G401 (cell line): Measurements from ENCODE around the gene KCNK17. TPM values are rescaled to one million over a fixed set of nuclear protein-coding genes. Genes with fewer than 3 reads are reported as not detected.

Experiments used
- DNase-seq: peaks from one replicate; pipeline ENCODE4 v3.0.0-alpha.2; 2015; ENCODE audit warnings: low spot score
- in situ Hi-C: cut with HindIII; loops from 2 replicates; pipeline ENCODE4 v1.10.0; 2016; ENCODE audit warnings: low sequenced_read_pairs, mixed read lengths
- total RNA-seq: library from RNA; depleted of rRNA; stranded (reverse); fragments of >200 nt; shearing (Covaris generic); gene quantifications from 2 replicates; pipeline ENCODE4 v1.2.3, GENCODE V29; 2014; rRNA removed

The KCNK17 gene, protein sequence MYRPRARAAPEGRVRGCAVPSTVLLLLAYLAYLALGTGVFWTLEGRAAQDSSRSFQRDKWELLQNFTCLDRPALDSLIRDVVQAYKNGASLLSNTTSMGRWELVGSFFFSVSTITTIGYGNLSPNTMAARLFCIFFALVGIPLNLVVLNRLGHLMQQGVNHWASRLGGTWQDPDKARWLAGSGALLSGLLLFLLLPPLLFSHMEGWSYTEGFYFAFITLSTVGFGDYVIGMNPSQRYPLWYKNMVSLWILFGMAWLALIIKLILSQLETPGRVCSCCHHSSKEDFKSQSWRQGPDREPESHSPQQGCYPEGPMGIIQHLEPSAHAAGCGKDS
- not detected in 2 replicates for total RNA-seq

DNA sequence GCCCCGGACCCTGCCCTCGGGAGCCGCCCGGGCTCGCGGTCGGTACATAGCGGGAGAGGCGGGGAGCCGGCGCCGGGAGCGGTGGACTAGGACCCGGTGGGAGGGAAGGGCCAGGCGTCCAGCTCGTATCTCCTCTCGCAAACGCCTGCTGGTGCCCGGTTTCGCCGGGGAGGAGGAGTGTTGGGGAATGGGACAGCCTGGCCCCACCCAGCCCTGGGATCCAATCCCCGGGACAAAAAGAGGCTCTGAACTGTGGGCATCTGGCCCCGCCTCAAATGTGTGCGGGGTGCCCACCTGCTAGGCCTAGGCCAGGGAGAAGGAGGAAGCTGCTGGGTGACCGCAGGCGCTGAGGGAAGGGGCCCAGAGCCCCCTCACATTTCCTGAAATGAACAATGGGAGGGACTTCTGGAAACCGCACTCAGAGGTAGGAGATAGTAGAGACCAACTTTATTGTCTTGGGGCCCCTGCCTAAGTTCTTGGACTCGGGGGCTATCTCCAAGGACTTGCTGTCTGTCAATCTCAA lies at the start of gene KCNK17:
Gene KCNK17, minus strand, starts transcription at position 147 of the 523 bp plus-strand sequence. Its CDS starts 99 bp downstream, at position 48.
- in situ Hi-C loops, result no loop called here
- no peak for DNase-seq

DNA sequence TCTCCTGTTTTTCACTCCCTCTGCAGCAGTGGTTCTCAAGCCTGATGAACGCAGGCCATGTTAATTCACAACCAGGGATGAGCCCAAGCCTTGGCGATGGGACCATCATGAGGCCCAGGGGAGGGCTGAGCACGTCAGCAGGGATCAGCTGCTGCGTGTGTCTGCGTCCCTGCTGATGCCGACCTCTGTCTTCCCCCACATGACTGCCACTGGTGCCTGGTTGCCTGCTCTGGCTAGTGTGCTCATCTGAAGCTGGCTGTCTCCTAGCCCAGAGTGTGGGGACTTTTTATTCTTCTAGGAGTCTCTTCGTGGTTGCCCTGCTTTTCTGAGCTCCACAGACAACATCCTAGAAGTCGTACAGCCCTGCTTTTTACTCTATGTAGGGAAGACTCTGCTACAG lies 49.1 kb upstream of the KCNK17 start:
- DNase-seq, result no peak
- in situ Hi-C loops, result no loop called here

DNA sequence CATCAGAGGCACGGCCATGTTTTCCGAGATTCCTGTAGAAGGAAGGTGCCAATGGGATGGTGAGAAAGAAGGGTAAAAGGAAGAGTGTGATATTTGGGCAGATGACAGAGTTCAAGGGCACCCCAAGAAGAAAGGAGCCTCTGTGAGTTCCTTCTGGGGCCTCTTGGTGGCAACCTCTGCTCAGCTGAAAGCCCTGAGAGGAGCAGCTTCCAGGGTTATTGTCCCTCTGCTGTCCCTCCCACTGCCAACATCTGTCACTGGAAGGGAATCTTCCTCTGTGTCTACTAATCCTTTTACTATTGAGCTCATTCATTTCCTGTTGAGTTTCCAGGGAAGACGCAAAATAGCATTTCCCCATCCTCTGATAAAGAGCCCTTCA lies 48.3 kb upstream of the KCNK17 start:
- in situ Hi-C loops, result no loop called here
- DNase-seq, result peak; percentile 14

DNA sequence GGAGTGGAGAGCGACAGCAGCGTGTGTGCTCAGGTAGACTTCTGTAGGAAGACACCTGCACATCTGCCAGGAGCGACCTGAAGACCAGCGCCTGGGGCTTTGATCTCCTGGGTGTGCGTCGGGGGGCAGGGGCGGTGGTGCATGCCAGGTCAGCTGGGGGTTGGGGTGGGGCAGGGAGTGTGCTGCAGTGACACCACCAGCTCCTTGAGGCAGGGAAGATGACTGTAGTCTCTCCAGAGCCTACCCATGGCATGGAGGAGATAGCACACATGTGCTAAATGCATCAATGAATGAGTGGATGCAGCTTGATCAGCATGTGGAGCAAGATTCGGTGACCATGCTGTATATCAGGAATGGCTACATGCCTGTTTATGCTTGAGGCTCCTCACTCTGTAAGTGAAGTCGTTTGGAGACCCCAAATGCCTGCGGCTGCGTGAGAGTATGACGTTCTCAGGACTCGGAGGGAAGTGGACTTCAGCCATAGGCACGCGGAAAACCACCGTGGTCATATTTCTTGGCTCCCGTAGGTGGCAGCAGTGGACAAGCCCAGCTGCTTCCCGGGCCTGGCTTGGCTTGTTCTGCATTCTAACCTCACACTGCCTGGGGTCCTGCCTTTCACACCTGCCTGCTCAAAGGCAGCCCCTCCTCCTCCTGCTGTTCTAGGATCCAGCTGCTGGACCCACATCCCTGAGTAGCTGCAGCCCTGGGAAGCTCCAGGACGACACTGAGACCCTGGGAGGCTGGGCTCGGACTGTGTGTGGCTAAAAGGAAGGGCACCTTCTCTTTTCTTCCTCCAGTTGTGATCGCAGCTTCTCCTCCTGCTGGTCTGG lies 47.7 kb upstream of the KCNK17 start:
- DNase-seq, result peak; percentile 64
- in situ Hi-C loops, result no loop called here

DNA sequence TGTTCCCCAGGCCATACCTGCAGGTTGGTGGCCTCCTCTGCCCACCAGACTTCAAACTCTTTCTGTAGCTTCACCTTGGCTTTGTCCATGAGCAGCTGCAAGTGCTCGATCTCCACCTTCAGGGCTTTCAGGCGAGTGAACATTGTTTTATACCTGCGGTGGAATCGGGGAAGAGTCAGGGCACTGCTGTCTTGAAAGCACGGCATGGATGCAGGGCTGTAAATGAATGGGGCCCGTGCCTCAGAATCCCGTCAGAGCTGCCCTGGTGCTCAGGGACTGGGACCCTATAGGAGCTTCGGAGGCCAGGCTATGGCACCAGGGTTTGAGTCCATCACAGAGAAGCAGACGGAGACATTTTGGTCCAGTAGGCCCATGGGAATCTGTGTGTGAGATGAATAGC lies 46.2 kb upstream of the KCNK17 start:
- no peak for DNase-seq
- in situ Hi-C loops, result no loop called here

DNA sequence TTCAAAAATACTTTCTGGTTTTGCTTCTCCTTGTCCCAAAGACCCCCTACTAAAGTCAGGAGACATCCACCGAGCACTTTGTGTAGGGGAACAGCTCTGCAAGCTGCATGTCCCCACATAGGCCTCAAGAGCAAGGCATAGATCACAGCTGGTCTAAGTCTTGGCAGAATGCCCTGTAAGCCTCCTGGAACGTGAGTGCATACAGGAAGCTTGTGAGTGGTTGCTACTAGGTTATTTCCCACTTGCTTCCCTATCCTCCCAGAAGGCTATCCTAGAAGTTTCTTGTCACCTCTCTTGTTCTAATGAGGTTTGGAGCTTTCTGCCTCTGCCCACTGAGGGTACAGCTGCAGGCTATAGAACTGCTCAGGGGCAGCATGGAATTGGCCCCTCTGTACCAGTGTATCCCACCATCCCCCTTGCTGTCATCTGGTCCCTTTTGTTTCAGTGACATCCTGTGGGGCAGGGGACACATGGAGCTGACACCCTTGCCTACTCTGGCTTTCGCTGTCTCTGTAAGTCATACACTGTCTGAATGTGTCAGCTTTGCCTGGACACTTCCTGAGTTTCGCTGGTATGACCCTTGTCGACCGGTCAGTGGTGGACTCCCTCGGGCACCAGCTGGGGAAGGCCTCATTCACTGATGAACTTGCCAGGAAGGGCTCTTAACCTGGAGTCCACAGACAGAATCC lies 43.9 kb upstream of the KCNK17 start:
- no peak for DNase-seq
- in situ Hi-C loops, result no loop called here

DNA sequence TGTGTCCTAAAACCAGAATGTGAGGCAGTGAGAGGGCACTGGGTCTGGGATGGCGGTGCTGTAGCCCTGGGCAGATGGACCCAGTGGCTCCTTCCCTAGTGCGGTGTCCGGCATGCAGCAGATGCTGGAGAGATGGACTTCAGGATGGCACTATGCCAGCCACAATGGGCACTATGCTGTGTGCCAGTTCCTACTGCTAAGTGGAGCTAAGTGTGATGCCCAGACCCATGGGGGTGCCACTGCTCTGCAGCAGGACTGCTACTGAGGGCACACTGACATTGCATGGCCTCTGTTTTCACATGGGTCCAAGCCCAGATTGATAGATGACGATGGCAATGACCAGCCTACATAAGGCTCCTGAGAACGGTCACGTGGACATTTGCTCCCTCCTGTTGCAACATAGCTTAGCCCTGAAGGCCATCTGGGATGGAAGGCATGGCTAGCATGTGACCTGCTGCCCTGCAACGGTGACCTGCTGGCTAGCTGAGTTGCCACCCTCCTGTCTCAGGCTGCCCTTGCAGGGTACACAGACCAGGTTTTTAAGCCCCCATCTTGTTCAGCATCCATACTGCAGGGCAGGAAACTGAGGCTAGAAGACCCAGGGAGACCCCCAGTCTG lies 39.6 kb upstream of the KCNK17 start:
- in situ Hi-C loops, result no loop called here
- DNase-seq, result no peak

DNA sequence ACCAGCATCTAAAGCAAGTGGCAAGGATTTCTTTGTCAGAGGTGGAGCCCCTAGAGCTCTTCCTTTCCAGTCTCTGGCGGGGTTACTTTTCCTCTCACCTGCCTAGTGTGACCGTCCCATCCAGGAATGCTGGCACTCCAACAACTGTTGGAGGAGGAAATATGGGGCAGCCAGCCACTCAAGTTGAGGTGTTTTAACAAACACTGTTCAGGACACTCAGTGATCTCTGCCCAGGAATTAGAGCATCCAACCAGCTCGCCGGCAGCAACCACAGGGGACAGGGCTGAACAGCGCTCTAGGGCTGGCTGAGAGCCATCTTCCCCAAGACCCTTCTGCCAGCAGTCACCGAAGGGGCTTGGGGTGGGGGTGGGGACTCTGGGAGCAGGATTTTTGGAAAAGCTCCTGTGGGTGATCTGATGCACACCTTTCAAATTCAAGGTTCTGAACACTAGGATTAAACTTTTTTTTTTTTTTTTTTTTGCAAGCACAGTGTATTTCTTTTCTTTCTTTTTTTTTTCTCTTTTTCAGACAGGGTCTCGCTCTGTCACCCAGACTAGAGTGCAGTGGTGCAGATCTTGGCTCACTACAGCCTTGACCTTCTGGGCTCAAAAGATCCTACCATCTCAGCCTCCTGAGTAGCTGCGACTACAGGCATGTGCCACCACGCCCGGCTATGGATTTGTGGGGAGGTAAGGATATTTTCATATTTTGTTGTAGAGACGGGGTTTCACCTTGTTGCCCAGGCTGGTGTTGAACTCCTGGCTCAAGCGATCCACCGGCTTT lies 36.7 kb upstream of the KCNK17 start:
- no peak for DNase-seq
- in situ Hi-C loops, result no loop called here

DNA sequence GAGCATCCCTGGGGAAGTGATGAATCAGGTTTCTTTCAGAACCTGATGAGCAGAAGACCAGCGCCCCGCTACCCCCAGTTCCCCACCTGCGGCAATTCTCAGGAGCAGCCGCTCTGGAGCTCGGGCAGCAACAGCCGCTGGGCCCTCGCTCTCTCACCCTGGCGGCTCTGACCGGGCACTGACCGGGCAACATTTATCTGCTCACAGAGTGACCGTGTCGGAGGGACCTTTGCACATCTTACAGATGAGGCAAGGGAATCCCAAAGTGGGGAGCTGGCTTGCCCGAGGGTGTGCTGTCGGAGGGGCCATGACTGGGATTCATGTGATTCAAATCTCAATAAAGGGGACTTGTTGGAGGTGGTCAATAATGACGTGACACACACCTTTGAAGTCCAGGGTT lies 34.5 kb upstream of the KCNK17 start:
- DNase-seq, result no peak
- in situ Hi-C loops, result no loop called here

DNA sequence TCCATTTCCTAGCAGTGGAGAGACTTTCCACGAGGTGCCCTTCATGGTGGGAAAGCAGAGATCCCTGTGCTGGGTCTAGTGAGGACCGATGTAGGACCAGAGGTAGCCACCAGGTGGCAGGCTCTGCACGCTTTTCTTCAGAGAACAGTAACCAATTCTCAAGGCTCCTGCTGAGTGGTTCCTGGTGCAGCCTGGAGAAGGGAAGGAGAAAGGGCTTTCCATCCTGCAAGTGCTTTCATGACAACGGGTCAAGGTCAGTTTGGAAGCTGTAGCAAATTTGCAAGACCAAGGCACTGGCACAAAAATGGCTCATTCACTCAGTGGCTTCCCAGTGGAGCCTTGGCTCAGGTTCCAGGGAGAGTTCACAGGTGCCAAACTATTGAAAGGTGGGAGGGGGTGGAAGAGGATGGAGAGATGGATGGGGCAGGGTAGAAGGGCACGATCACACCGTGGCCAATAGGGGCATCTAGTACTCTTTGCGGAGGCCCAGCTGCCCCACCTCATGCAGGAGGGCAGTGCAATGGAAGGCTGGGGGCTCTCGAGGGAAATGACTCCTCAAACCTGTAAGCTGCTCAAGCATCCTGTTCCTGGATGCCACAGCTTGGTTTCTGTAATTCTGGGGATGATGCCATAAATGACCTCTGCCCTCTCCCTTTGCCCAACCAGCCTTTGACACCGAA lies 33.8 kb upstream of the KCNK17 start:
- DNase-seq, result peak; percentile 56
- in situ Hi-C loops, result no loop called here

DNA sequence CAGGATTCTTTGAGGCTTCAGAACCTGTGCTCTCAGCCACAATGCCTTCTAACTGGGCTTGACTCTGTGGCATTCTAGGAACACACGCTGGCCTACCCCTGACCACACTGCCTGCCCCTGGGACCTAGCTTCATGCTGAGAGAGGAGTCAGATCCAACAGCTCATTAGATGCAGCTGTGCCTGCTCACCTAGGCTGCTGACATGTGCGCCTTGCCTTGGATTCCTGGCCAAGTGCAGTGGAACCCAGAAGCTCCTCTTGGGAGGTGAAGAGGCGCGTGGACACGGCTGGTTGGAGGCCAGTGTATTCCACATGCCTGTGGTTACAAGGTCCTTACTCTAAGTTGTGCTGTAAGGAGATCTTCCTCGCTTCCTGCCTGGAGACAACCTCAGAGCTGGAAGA lies 33.0 kb upstream of the KCNK17 start:
- DNase-seq, result no peak
- in situ Hi-C loops, result no loop called here

DNA sequence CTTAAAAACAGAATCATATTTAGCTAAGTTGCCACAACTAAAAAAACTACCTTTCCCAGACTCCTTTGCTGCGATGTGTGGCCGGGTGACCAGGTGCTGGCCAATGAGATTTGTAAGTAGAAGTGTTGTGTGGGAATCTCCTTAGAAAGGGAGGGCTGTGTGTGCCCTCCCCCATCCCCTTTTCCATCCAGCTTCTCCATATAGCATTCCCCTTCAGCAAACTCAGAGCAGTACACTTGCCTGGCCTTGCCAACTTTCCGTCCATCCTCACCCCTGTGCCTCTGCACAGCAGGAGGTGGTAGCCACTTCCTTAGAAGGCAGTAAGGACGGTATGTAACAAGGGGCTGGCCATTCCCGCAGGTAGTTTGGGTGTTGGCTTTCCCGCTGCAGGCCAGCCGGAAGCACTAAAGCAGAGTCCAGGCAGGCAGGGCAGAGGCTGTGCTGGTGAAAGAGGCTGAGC lies 30.6 kb upstream of the KCNK17 start:
- no peak for DNase-seq
- in situ Hi-C loops, result no loop called here

DNA sequence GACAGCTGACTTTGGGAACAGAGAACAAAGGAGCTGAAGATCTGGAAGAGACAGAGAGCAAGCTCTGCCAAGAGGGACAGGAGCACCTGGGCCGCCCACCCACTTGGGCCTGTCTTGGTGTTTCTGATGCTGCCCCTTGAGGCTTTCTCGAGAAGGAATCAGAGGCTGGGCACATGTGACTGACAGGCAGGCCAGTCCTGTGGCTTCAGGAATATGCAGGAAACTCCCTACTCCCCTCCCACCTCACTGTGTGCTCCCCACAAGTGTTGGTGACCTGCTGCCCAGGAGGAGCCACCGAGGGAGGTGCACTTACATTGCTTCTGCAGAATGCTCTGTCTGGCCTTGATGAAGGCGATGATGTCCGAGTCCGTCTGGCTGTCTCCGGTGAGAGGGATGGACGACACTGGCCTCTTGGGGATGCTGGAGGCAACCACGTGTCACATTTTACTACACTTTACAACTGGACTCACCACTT lies 29.2 kb upstream of the KCNK17 start:
- no peak for DNase-seq

DNA sequence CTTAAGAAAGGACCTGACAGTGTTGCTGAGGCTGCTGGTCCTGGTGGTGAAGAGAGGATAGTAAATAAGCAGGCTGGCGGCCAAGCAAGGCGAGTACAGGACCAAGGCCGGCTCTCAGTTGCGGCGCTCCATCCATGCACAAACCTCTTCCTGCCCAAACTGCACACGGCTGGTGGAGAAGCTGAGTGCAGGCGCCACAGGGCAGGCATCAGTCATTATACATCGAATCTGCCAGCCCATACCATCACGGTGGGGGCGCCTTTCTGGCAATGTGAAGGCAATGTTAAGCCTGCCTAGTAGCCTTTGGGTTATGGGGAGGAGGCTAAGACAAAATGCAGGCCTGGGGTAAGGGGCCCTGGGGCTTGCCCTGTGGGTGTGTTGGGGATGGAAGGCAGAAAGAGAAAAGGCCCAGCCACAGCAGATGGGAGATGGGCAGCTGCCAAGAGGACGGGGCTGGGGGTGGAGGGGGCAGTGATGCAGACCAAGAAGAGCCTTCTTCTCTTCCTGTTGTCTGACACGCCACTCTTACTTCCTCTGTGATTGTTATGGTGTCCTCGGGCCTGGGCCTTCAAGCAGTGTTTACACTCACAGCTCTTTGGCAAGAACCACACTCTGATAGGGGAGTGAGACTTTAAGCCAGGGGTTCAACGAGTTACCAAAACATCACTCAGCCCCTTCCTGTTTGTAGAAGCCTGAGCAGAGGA lies 28.6 kb upstream of the KCNK17 start:
- in situ Hi-C loops, result no loop called here
- DNase-seq, result no peak

More for the DNA sequence above, 29.2 kb upstream of the KCNK17 start:
- in situ Hi-C loops, result no loop called here

DNA sequence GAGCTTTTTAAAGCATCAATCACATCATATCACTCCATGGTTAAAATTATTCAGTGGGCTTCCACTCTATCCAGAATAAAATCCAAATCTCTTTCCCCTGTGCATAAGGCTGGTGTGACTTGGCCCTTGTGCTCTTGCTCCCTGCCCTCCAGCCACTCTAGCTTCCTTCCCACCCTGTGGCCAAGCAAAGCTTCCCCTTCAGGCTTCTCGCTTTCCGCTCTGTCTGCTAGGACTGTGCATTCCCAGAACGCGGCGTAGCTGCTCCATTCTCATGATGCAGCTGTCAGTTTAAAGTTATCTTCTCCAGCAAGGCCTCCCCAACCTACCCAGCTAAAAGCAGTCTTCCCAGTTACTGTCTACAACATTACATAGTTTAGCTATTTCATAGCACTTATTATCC lies 27.7 kb upstream of the KCNK17 start:
- DNase-seq, result no peak
- in situ Hi-C loops, result no loop called here

DNA sequence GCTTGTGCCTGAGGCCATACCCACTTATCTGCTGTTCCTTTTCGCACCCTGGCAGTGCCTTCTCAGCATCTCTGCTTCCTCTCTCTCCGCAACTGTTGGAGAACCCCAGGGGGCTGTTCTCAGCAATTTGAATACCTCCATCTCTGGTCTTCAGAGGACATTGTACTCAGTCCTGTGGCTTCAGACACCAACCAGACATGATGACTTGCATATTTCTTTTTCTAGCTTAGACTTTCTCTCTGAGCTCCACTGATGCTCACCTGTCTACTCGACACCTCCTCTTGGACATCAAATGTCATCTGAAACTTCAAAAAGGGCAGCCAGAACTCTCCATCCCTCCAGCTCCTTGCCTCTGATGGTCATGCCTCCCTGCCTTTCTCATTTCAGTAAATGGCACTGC lies 27.1 kb upstream of the KCNK17 start:
- in situ Hi-C loops, result no loop called here
- DNase-seq, result no peak

DNA sequence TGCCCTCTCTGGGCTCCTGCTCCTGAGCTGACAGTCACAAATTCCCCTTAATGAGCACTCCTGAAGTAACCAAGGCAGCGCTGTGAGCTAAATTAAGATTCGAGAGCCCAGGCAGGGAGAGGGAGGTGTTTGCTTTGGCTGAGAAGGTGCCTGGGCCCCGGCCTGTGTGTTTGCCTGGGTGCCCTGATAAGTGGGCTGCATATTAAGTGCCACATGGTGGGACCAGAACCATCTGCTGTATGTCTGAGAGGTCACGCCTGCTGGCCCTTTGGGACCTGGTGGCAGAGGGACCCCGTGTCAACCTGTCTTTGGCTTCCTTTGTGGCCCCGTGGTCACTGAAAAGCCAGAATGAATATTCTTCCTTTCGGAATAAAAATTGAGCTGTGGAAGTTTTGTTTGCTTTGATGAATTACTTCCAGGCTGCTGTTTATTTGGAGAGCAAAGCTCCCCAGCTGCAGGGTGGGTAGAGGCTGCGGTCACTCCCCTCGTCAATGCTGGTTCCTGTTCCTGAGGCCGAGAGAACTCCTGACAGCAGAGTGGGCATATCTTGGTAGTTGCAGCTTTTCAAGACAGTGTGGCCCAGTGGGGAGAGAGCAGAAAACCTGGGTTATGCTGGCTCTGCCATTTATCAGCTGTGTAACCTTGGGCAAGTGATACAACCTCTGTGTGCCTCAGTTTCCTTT lies 25.8 kb upstream of the KCNK17 start:
- in situ Hi-C loops, result no loop called here
- no peak for DNase-seq
